GM19452 (cell line): ENCODE data around the gene LUC7L2.
"Not testable (repeated sequence)": the region's sequence is repeated elsewhere in the genome, so short reads cannot be mapped to it uniquely, and the experiment has no call there.

Source experiments
- ATAC-seq: cut with Tn5 transposase; IDR thresholded peaks from one replicate; pipeline ENCODE4 v1.9.1; 2021; ENCODE audit not compliant: unreplicated experiment

Gene LUC7L2

GRCh38 chr7:139354729-139355128 is 5.0 kb upstream of the LUC7L2 start:
- ATAC-seq, result no peak

DNA sequence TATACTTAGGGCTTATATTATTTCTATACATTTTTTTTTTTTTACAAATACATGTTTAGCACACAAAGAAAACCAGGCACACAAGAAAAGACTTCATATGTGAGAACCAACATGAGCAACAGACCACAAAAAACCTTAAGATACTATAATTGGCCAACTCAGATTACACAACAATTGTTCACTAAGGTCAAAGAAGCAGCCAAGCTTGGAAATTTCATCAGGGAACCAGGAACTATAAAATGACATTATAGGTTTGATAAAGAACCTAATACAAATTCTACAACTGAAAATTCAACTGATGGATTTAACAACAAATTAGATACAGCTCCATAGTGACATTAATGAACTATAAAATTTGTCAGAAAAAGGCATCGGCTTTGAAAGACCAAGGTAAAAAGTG is 4.4 kb upstream of the LUC7L2 start:
- no peak for ATAC-seq

- ATAC-seq, result not testable (repeated sequence)
These were observed 1.8 kb upstream of the LUC7L2 start for GRCh38 chr7:139357729-139358506.

GRCh38 chr7:139358541-139359365 is 941 bp upstream of the LUC7L2 start:
- ATAC-seq, result peak; percentile 7

DNA sequence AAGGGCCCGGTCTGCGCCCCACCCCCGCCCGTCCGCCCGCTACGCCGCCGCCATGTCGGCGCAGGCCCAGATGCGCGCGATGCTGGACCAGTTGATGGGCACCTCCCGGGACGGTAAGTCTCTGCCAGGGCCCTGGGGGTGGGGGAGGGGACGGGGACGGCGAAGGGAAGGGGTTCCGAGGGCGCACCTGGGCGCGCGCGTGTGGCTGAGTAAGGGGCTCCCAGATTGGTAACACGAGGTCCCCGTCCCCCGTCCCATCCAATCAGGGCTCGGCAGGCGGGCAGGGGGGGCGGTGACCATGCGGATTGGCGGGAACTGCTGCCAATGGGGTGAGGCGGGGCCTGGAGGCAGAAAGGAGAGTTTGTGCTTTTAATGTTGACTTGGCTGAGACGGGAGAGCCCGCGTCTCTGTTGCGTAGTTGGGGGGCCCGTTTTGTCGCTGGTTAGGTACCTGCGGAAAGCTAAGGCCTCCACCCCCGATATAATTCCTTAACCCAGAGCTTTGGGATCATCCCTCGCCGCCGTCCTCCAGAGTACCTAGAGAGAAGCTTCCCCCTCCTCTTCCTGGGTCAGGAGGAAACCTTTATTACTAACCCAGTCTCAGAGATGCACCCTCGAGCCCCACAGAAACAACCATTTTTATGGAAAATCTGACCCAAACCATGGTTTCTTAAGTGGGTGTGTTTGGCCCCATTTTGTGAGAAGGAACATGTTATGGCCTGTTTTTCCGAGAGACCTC is 685 bp downstream of the LUC7L2 start:
- ATAC-seq, result peak; percentile 61

DNA sequence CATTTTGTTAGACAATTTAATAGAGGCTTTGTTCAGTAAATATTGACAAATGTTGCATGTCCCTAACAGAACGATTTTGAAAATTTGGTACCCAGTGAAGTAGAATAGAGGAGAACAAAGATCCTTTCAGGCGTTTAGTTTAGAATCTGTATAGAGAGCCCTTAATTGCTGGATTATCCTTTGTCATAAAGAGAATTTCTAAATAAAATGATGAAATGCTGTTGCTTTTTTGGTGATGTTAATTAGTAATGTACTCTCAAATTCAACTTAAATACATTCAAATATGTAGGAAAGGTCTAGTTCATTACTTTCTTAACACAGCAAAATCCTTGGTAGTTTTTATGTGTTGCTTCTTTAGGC is 1.2 kb downstream of the LUC7L2 start:
- no peak for ATAC-seq

- ATAC-seq, result no peak
These were observed 1.8 kb downstream of the LUC7L2 start for GRCh38 chr7:139361523-139361922.

GRCh38 chr7:139362302-139362701 is 2.6 kb downstream of the LUC7L2 start:
- no peak for ATAC-seq

GRCh38 chr7:139362981-139363380 is 3.3 kb downstream of the LUC7L2 start:
- ATAC-seq, result no peak

GRCh38 chr7:139365336-139365735 is 5.6 kb downstream of the LUC7L2 start:
- ATAC-seq, result no peak

GRCh38 chr7:139366400-139366799 is 6.7 kb downstream of the LUC7L2 start:
- ATAC-seq, result no peak

DNA sequence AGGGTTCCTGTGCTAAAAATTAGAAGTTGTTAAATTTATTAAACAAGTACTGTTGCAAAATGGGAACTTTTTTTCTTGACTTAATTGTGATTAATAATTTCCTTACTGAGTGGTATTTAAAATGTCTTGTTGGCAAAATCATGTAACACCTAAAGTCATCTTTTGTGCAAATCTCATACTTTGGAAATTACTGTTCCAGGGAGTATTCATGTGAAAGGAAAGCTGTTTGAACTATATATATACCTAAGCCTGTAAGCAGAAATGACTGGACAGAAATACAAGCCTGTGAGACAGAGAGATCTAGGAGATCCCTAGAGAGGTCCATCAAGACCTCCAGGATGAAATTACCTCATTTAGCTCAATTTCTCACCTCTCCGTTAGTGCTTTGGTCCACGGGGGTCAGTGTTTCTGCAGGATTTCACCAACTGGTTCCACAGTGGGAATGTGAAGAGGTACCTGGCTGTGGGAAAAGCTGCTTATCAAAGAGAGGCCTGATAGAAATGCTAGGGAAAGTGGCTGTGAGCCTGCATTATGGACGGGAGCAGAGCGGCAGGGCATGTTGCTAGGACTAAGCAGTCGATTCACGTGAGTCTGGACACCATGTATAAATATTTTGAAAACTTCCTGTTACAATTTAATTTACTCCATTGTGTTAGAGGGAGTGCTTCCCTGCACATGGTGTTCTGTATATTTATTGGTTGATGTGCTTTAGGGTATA is 7.9 kb downstream of the LUC7L2 start:
- ATAC-seq, result no peak

DNA sequence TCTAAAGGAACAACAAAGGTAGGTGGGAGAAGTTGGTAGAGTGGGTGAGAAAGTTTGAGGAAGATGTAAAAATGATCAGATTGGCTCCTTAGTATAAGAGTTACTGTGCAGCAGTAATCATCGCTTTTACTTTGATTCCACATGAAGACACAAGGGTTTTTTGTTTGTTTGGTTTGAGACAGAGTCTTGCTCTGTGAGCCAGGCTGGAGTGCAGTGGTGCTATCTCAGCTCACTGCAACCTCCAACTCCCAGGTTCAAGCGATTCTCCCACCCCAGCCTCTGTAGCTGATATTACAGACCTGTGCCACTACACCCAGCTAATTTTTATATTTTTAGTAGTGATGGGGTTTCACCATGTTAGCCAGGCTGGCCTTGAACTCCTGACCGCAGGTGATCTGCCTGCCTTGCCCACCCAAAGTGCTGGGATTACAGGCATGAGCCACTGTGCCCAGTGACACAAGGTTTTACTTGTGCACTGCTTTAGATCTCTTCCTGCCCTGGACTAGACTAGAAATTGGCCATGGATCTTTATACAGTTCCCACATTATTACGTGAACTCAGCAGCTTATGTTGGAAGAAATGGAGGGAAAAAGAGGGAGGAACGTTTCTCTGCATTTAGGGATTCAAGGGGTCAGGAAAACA is 10.7 kb downstream of the LUC7L2 start:
- no peak for ATAC-seq

DNA sequence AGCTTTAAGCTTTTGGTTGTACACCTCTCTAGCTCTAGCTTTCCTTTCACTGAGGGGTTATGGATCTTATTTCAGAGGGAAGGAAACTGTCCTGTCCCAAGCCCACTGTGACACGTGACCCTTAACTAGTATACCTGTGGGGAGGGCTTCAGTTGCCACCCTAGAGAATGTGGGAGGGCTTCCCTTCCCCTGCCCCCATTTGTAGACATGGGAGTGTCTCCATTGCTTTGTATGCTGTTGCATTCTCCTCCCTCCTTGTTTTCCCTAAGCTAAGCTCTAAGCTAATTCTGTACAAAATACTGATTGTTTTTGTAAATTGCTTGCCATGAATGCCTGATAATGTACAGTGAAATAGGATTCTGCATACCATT is 11.2 kb downstream of the LUC7L2 start:
- no peak for ATAC-seq

- ATAC-seq, result no peak
These were observed 14.6 kb downstream of the LUC7L2 start for GRCh38 chr7:139374246-139374645.

GRCh38 chr7:139382439-139382838 is 22.7 kb downstream of the LUC7L2 start:
- no peak for ATAC-seq

GRCh38 chr7:139384611-139385010 is 24.9 kb downstream of the LUC7L2 start:
- no peak for ATAC-seq

DNA sequence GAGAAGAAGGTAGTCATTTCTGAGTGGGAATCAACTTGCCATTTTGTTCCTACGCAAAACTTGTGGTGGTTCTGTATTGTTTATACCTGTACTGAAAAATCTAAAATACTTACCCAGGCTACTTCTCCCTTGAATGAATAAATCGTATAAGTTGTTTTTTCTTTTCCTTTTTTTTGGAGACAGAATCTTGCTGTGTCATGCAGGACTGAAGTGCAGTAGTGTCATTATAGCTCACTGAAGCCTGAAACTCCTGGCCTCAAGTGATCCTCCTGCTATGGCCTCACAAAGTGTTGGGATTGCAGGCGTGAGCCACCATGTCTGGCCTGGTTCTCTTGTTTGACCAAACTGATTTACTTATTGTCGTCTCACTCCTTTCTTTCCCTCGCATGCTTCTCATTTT is 27.9 kb downstream of the LUC7L2 start:
- ATAC-seq, result no peak

DNA sequence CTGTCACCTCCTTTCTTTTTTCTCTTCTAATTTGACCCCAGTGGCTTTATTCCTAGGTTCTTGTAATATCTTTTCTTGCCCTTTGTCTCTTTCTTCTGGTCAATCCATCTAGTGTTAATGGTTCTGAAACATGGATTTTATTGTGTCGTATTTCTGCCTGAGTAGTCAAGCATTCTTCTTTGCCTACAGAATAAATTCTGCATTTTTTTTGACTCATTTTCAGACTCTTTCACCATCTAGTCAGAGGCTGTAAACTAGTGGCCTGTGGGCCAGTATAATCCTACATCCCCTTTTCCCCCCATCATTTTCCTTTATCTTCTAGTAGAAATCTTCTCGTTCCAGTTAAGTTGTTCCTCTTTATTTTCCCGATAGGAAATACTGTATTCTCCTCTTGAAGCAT is 29.4 kb downstream of the LUC7L2 start:
- ATAC-seq, result no peak

GRCh38 chr7:139389774-139390173 is 30.1 kb downstream of the LUC7L2 start:
- no peak for ATAC-seq
